SU-DHL-6 (cell line): ENCODE results near the gene NEB.

Source experiments
- H2AFZ ChIP-seq: fragments of 200-600 bp; sonication (generic); 2 replicates; pipeline ENCODE4 v1.6.1; 2014; ENCODE audit warnings: low read depth, mild to moderate bottlenecking, moderate library complexity, mixed read lengths, antibody characterized with exemption, low read length; ENCODE audit not compliant: severe bottlenecking
- H3F3A ChIP-seq: fragments of 200-600 bp; shearing (Covaris generic); 2 replicates; pipeline ENCODE4 v1.6.0; 2016; ENCODE audit warnings: antibody characterized with exemption, mild to moderate bottlenecking; ENCODE audit not compliant: insufficient read depth
- H3K27ac ChIP-seq: fragments of 200-600 bp; sonication (generic); 2 replicates; pipeline ENCODE4 v1.5.1; 2016; ENCODE audit warnings: low read depth, mild to moderate bottlenecking, low read length, moderate library complexity, mixed read lengths
- H3K27me3 ChIP-seq: fragments of 200-600 bp; sonication (generic), shearing (Covaris generic); 2 replicates; pipeline ENCODE4 v1.6.0; 2014; ENCODE audit warnings: mild to moderate bottlenecking, low read length
- H3K36me3 ChIP-seq: fragments of 200-600 bp; sonication (generic); 2 replicates; pipeline ENCODE4 v1.6.1; 2014; ENCODE audit warnings: mild to moderate bottlenecking, low read length, mixed read lengths
- H3K4me2 ChIP-seq: fragments of 300-600, 200-600 bp; shearing (Covaris generic), sonication (generic); 2 replicates; pipeline ENCODE4 v1.6.0; 2014; ENCODE audit warnings: low read length, low read depth, mild to moderate bottlenecking; ENCODE audit not compliant: poor library complexity, severe bottlenecking
- H3K4me3 ChIP-seq: fragments of 200-600 bp; sonication (generic); 2 replicates; pipeline ENCODE4 v1.5.1; 2014; ENCODE audit warnings: antibody characterized with exemption, low read length, mild to moderate bottlenecking, mixed read lengths; ENCODE audit not compliant: insufficient read depth, poor library complexity, severe bottlenecking
- H3K79me2 ChIP-seq: fragments of 200-600 bp; sonication (generic); 2 replicates; pipeline ENCODE4 v1.6.1; 2014; ENCODE audit warnings: mild to moderate bottlenecking, low read length, moderate library complexity; ENCODE audit not compliant: insufficient read depth
- H3K9ac ChIP-seq: fragments of 200-600 bp; sonication (generic); 2 replicates; pipeline ENCODE4 v1.7.0; 2014; ENCODE audit warnings: mild to moderate bottlenecking, low read length
- H3K9me2 ChIP-seq: fragments of 200-600 bp; sonication (generic); replicated peaks from 2 replicates; pipeline ENCODE4 v1.6.1; 2014; ENCODE audit warnings: low read length; ENCODE audit not compliant: insufficient read depth
- H3K9me3 ChIP-seq: fragments of 200-600 bp; sonication (generic); 2 replicates; pipeline ENCODE4 v1.6.1; 2014; ENCODE audit warnings: low read length, mixed read lengths; ENCODE audit not compliant: insufficient read depth
- H4K20me1 ChIP-seq: fragments of 200-600 bp; sonication (generic); 2 replicates; pipeline ENCODE4 v1.6.1; 2014; ENCODE audit warnings: low read depth, mild to moderate bottlenecking, antibody characterized with exemption, low read length, moderate library complexity, mixed read lengths
- CTCF ChIP-seq: fragments of 200-600 bp; sonication (generic); IDR thresholded peaks from one replicate; pipeline ENCODE4 v1.5.1; 2017; ENCODE audit warnings: antibody characterized with exemption, mild to moderate bottlenecking, low read length, moderate library complexity; ENCODE audit not compliant: insufficient read depth, poor library complexity, severe bottlenecking
- EZH2phosphoT487 ChIP-seq: fragments of 200-600 bp; sonication (generic), shearing (Covaris generic); conservative IDR thresholded peaks from 2 replicates; pipeline ENCODE4 v1.6.1; 2018; ENCODE audit warnings: mild to moderate bottlenecking, antibody characterized with exemption, low read length, moderate library complexity, mixed read lengths

The NEB gene

GRCh38 chr2:151483546-151483945, 250.7 kb downstream of the NEB start:
- H3K36me3 ChIP-seq, result peaks cover 15% of the 10 kb centered on the region; the same call in 1 of the 2 replicates
- H3F3A ChIP-seq, result peaks cover 4% of the 10 kb centered on the region; the same call in 1 of the 2 replicates
- no peak overlapping the region for H3K9ac ChIP-seq

GRCh38 chr2:151482171-151482725, 252.0 kb downstream of the NEB start:
- H3K36me3 ChIP-seq, result peaks cover 19% of the 10 kb centered on the region; the same call in 1 of the 2 replicates
- 0 out of 2 replicates have a peak, but pooled peaks cover 3% of the 10 kb centered on the region for H4K20me1 ChIP-seq
- peaks cover under 1% of the 10 kb centered on the region; the same call in 1 of the 2 replicates for H3F3A ChIP-seq
- no peak overlapping the region for H3K4me2 ChIP-seq
- no peak overlapping the region for H3K9ac ChIP-seq
- no peak overlapping the region for H3K4me3 ChIP-seq
- H3K9me3 ChIP-seq, result no peaks in the 10 kb centered on the region
- no peaks in the 10 kb centered on the region for H3K79me2 ChIP-seq
- H3K27ac ChIP-seq, result no peak overlapping the region
- TF ChIP-seq CTCF, result no peak
- no peak for TF ChIP-seq EZH2phosphoT487
- H3K27me3 ChIP-seq, result no peaks in the 10 kb centered on the region
- no peaks in the 10 kb centered on the region for H3K9me2 ChIP-seq
- no peak overlapping the region for H2AFZ ChIP-seq

More at GRCh38 chr2:151483546-151483945, 250.7 kb downstream of the NEB start:
- Histone ChIP-seq H3K4me2 (no peak overlapping the region), H3K79me2 (no peaks in the 10 kb centered on the region), H3K27ac (no peak overlapping the region), H3K9me2 (no peaks in the 10 kb centered on the region), H3K4me3 (no peak overlapping the region), H4K20me1 (0 out of 2 replicates have a peak, but pooled peaks cover 3% of the 10 kb centered on the region), H2AFZ (no peak overlapping the region), H3K27me3 (no peaks in the 10 kb centered on the region), H3K9me3 (no peaks in the 10 kb centered on the region)
- no peak for TF ChIP-seq CTCF
- TF ChIP-seq EZH2phosphoT487, result no peak

GRCh38 chr2:151481744-151482143, 252.5 kb downstream of the NEB start:
- H3K27ac ChIP-seq, result no peak overlapping the region

More at GRCh38 chr2:151481744-151482143, 252.5 kb downstream of the NEB start:
- H4K20me1 ChIP-seq, result peaks cover 3% of the 10 kb centered on the region; the same call in 1 of the 2 replicates
- H3K36me3 ChIP-seq, result peaks cover 20% of the 10 kb centered on the region; the same call in 1 of the 2 replicates
- no peak for TF ChIP-seq EZH2phosphoT487
- TF ChIP-seq CTCF, result no peak
- H3K79me2 ChIP-seq, result no peaks in the 10 kb centered on the region
- no peaks in the 10 kb centered on the region for H3K27me3 ChIP-seq
- H3F3A ChIP-seq, result no peaks in the 10 kb centered on the region
- no peaks in the 10 kb centered on the region for H3K9me3 ChIP-seq
- H3K9me2 ChIP-seq, result no peaks in the 10 kb centered on the region
- no peak overlapping the region for H3K4me3 ChIP-seq
- no peak overlapping the region for H2AFZ ChIP-seq
- no peak overlapping the region for H3K4me2 ChIP-seq
- no peak overlapping the region for H3K9ac ChIP-seq
